Suprapubic skin (tissue), 3 donors: ENCODE data around the gene AFF4.

Source experiments
- CTCF ChIP-seq, 2 donors: fragments of 200-600 bp in 1 of 2; fragments of 450-650 bp in 1 of 2; sonication (generic) in 1 of 2; IDR thresholded peaks; one replicate each; pipeline ENCODE4 v1.5.1; 2016 to 2019; ENCODE audit warnings: antibody characterized with exemption in 2 of 2, mild to moderate bottlenecking in 1 of 2, moderate library complexity in 1 of 2
- EP300 ChIP-seq: sonication (generic); formaldehyde crosslinking; IDR thresholded peaks from one replicate; pipeline ENCODE4 v1.6.1; 2017; ENCODE audit warnings: antibody characterized with exemption
- POLR2A ChIP-seq, 2 donors: fragments of 450-650 bp; IDR thresholded peaks; one replicate each; pipeline ENCODE4 v1.6.1; 2017; ENCODE audit warnings: antibody characterized with exemption in 2 of 2, mild to moderate bottlenecking in 2 of 2, moderate library complexity in 2 of 2

- no peak for TF ChIP-seq POLR2A (IDR thresholded peaks at IDR 0.05)
- no peak for TF ChIP-seq EP300
- no peak for TF ChIP-seq CTCF (IDR thresholded peaks at IDR 0.05)
Measured at GRCh38 chr5:133006653-133007052, 43.2 kb upstream of the AFF4 start.
